ENCODE results near the gene OR1D5. TPM values are rescaled to one million over a fixed set of nuclear protein-coding genes. Genes with fewer than 3 reads are reported as not detected.

Gene OR1D5
- total and polyA plus RNA-seq, 10 of the 15 experiments (the other 5 are each of a cell fraction or from before 2014, with no cell fraction given), result not detected

GRCh38 chr17:3019761-3020160 is 43.6 kb downstream of the OR1D5 start:
- BruUV-seq (replicated peaks), result no TSS peak
- ChIA-PET CTCF (no interaction called here), POLR2A (no interaction called here), SMC1A (ENCODE audit: uncharacterized antibody, unreplicated experiment) (no interaction called here), RAD21 (ENCODE audit: unreplicated experiment) (no interaction called here)
- DNase-seq (ENCODE audit: low read depth, low spot score) (no peak), ATAC-seq (no peak), FAIRE-seq (no peak)
- intact Hi-C loops (cut with micrococcal nuclease; ENCODE audit: unreplicated experiment) (no loop called here), in situ Hi-C loops (cut with MboI) (loop anchor here (25.0 kb wide), 1 partner anchor 607 kb away; the partner anchor contains the start of gene MNT)
- Histone ChIP-seq H3K36me3 (ENCODE audit: control insufficient read depth in 2 of 2, insufficient read depth in 2 of 2, low read length in 1 of 2) (no peaks in the 10 kb centered on the region), H4K20me1 (ENCODE audit: control insufficient read depth, insufficient read depth) (no peaks in the 10 kb centered on the region), H3K27me3 (replicated peaks in 1 of 2; ENCODE audit: control insufficient read depth in 2 of 2, insufficient read depth in 2 of 2, low read length in 1 of 2) (no peaks in the 10 kb centered on the region; a peak in 1 of 4 replicates), H3K4me2 (ENCODE audit: control insufficient read depth, insufficient read depth) (no peak overlapping the region), H3K4me1 (ENCODE audit: control insufficient read depth, insufficient read depth, low read length) (no peaks in the 10 kb centered on the region), H3K9me3 (replicated peaks; ENCODE audit: control insufficient read depth, insufficient read depth, low read length) (no peaks in the 10 kb centered on the region; the same call in 2 of the 3 replicates), H3K4me3 (no peak overlapping the region), H2AFZ (ENCODE audit: control insufficient read depth, low read depth, low read length) (no peak overlapping the region), H3K79me2 (ENCODE audit: control insufficient read depth, insufficient read depth, low read length) (no peaks in the 10 kb centered on the region), H3K9ac (ENCODE audit: control insufficient read depth, insufficient read depth, low read length) (no peak overlapping the region), H3K27ac (ENCODE audit: control insufficient read depth, insufficient read depth) (no peak overlapping the region)
- TF ChIP-seq ZNF217 (IDR thresholded peaks at IDR 0.05), result no peak
- no peak for TF ChIP-seq BACH1 (IDR thresholded peaks at IDR 0.05; ENCODE audit: borderline replicate concordance)
- no peak for TF ChIP-seq MYB (IDR thresholded peaks at IDR 0.05; ENCODE audit: borderline replicate concordance, low read depth, low read length)
- TF ChIP-seq NR2C1 (IDR thresholded peaks at IDR 0.05), result no peak
- TF ChIP-seq, protein P1, sequence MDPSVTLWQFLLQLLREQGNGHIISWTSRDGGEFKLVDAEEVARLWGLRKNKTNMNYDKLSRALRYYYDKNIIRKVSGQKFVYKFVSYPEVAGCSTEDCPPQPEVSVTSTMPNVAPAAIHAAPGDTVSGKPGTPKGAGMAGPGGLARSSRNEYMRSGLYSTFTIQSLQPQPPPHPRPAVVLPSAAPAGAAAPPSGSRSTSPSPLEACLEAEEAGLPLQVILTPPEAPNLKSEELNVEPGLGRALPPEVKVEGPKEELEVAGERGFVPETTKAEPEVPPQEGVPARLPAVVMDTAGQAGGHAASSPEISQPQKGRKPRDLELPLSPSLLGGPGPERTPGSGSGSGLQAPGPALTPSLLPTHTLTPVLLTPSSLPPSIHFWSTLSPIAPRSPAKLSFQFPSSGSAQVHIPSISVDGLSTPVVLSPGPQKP (IDR thresholded peaks at IDR 0.05; ENCODE audit: low read depth, low read length), result no peak
- no peak for TF ChIP-seq PML (IDR thresholded peaks at IDR 0.05; ENCODE audit: low read length)
- TF ChIP-seq SRF (IDR thresholded peaks at IDR 0.05; ENCODE audit: low read depth in 2 of 2, low read length in 2 of 2), result no peak
- TF ChIP-seq ZNF384 (IDR thresholded peaks at IDR 0.05; ENCODE audit: borderline replicate concordance, low read depth, low read length), result no peak
- TF ChIP-seq NFXL1 (IDR thresholded peaks at IDR 0.05; ENCODE audit: borderline replicate concordance), result no peak
- no peak for TF ChIP-seq SUPT20H (IDR thresholded peaks at IDR 0.05; ENCODE audit: borderline replicate concordance, control insufficient read depth, low read depth, low read length)
- no peak for TF ChIP-seq NFIC (IDR thresholded peaks at IDR 0.05; ENCODE audit: low read depth, low read length)
- TF ChIP-seq USF1 (IDR thresholded peaks at IDR 0.05; ENCODE audit: borderline replicate concordance, extremely low read length, insufficient read depth, low read depth, low read length), result no peak
- no peak for TF ChIP-seq ZSCAN29 (IDR thresholded peaks at IDR 0.05)
- WGBS (ENCODE audit: insufficient coverage, insufficient replicate concordance, low lambda C conversion rate, missing lambda C conversion rate), result 57% methylated on average over 9 of the region's 9 CpGs

Data from GM12878 (cell line).